HG03095 (cell line): Measurements from ENCODE around the gene SGPP1.
"Not testable (repeated sequence)": the region's sequence is repeated elsewhere in the genome, so short reads cannot be mapped to it uniquely, and the experiment has no call there.

Experiments
- ATAC-seq: cut with Tn5 transposase; IDR thresholded peaks from one replicate; pipeline ENCODE4 v1.9.1; 2021; ENCODE audit warnings: moderate library complexity; ENCODE audit not compliant: unreplicated experiment

Gene SGPP1

DNA sequence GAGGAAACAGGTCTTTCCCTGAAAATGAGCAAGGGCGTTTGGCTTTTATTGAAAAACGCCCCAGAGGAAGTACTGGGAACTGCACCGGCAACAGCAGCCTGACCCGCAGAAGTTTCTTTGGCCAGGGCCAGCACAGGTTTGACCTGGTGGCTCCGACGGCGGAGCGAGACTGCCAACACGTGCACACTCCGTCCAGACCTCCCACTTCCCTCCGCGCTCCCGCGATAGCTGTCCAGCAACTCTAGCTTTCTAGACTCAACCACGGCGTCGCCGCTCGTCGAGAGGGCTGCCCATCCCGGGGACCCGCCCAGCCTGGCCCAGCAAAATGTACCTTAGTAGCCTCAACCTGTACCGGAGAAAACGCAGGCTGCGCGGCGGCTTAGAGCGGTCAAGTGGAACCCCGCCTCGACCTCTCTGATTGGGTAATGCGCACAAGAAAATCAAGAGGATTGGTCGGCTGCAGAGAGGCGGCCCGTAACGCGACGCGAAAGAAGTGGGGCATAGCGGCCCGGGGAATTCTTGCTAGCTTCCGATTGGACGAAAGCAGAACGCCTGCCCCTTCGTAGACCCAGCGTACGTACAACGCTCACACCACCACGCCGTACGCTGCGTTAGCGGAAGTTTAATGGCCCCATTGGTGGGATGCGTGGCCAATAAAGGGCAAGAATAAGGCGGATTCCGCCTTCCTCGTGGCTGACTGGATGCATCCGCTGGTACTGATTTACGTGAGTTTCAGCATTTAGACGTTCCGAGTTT is 86.2 kb downstream of the SGPP1 start, which contains the start of gene WDR89:
TSS of gene WDR89 (minus strand) at position 399 of the 756 bp plus-strand sequence. CDS start 41,929 bp downstream, outside the sequence.
- ATAC-seq: peak; percentile 84

GRCh38 chr14:63638493-63638892 is 89.4 kb downstream of the SGPP1 start:
- ATAC-seq: no peak

DNA sequence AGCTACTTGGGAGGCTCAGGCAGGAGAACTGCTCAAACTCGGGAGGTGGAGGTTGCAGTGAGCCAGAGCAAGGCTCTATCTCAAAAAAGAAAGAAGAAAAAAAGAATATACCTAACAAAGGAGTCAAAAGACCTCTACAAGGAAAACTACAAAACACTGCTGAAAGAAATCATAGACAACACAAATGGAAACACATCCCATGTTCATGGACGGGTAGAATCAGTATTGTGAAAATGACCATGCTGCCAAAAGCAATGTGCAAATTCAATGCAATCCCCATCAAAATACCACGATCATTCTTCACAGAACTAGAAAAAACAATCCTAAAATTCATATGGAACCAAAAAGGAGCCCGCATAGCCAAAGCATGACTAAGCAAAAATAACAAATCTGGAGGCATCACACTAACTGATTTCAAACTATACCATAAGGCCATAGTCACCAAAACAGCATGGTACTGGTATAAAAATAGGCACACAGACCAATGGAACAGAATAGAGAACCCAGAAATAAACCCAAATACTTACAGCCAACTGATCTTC is 91.7 kb downstream of the SGPP1 start:
- not testable (repeated sequence) for ATAC-seq
